Gastroesophageal sphincter (tissue), 4 donors: ENCODE measurements around the gene ZNF622. TPM values are rescaled to one million over a fixed set of nuclear protein-coding genes. Genes with fewer than 3 reads are reported as not detected.
A peak's percentile ranks its signal among the peaks of the same experiment; 100 is the strongest.

Source experiments
- ATAC-seq: fragments of 150-250 bp; one replicate; pipeline ENCODE4 v1.9.1; 2016; ENCODE audit warnings: mild to moderate bottlenecking, moderate library complexity
- H3K27ac ChIP-seq, 4 donors: fragments of 200-600 bp; sonication (generic) in 3 of 4; 1 replicate in 3 of 4; 2 replicates in 1 of 4; pipeline ENCODE4 v1.5.1; 2016 to 2019
- H3K27me3 ChIP-seq: fragments of 200-600 bp; sonication (generic); one replicate; pipeline ENCODE4 v1.5.1; 2019
- H3K36me3 ChIP-seq, 2 donors: fragments of 200-600 bp; sonication (generic); one replicate each; pipeline ENCODE4 v1.5.1; 2019; ENCODE audit warnings: control low read depth in 1 of 2
- H3K4me1 ChIP-seq, 3 donors: fragments of 200-600 bp; sonication (generic); 1 replicate in 2 of 3; 2 replicates in 1 of 3; pipeline ENCODE4 v1.5.1; 2016 to 2019; ENCODE audit warnings: control low read depth in 2 of 3
- H3K4me3 ChIP-seq, 2 donors: fragments of 200-600 bp; sonication (generic); one replicate each; pipeline ENCODE4 v1.5.1; 2019; ENCODE audit warnings: mild to moderate bottlenecking in 1 of 2, moderate library complexity in 1 of 2
- H3K9me3 ChIP-seq, 3 donors: fragments of 200-600 bp; sonication (generic); one replicate each; pipeline ENCODE4 v1.5.1; 2017 to 2019; ENCODE audit warnings: control low read depth in 2 of 3
- CTCF ChIP-seq, 4 experiments: fragments of 200-600 bp in 2 of 4; fragments of 450-650 bp in 2 of 4; sonication (generic) in 1 of 4; IDR thresholded peaks; one replicate each; pipeline ENCODE4 v1.5.1; 2017 to 2019; ENCODE audit warnings: antibody characterized with exemption in 4 of 4, mild to moderate bottlenecking in 2 of 4, moderate library complexity in 2 of 4
- EP300 ChIP-seq: sonication (generic); formaldehyde crosslinking; IDR thresholded peaks from one replicate; pipeline ENCODE4 v1.6.1; 2017; ENCODE audit warnings: antibody characterized with exemption, mild to moderate bottlenecking
- POLR2A ChIP-seq, 2 donors: fragments of 450-650 bp; IDR thresholded peaks; one replicate each; pipeline ENCODE4 v1.6.1; 2017; ENCODE audit warnings: antibody characterized with exemption in 2 of 2, mild to moderate bottlenecking in 2 of 2, moderate library complexity in 1 of 2
- POLR2AphosphoS5 ChIP-seq: sonication (generic); formaldehyde crosslinking; IDR thresholded peaks from one replicate; pipeline ENCODE4 v1.6.1; 2017; ENCODE audit warnings: antibody characterized with exemption
- WGBS, 2 donors: methylation state at CpG; one replicate each; pipeline ENCODE4 v1.1.5; 2018; ENCODE audit warnings: low coverage in 1 of 2; 5-methylcytosine and 5-hydroxymethylcytosine counted together
- total RNA-seq, 4 donors: library from RNA; depleted of rRNA; stranded (reverse); fragments of >200 nt; gene quantifications; one replicate each; pipeline ENCODE4 v1.1.0, GENCODE V29; 2016

Gene ZNF622
- total RNA-seq, 4 donors from 2014 or later = 23.8 to 32.3 (median 29.7) TPM

DNA sequence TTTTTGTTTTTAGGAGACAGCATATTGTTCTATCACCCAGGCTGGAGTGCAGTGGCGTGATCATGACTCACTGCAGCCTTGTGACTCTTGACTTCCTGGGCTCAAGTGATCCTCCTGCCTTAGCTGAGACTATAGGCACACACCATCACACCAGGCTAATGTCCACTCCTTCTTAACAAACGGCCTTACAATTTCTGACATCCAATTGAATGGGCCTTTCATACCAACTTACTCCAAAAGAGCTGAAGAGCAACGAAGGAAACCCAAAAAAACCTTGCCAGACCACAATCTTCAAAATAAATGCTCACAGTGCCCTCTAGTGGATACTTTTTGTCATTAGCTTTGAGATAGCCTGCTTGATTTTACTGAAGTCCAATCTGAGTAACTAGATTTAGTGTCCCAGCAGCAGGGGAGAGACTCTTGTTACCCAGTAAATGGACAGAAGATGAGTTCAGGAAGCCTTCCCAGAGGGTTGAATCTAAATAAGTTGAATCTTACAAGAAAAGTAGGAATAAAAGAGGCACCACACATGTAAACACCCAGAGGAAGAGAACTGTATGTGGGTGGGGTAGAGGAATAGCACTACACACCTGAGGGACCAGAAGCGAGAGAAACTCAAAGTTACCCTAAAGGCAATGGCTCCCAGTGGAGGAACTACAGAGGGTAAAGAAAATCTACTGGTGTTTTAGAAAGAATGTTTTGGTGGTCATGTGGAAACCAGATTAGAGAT lies 9.3 kb downstream of the ZNF622 start:
- WGBS, 2 donors = 39 to 52% methylated on average over 4 of the region's 4 CpGs
- Histone ChIP-seq H3K36me3 (peaks cover 0 to 86% of the 10 kb centered on the region in 2 donors), H3K9me3 (no peaks in the 10 kb centered on the region), H3K27ac (no peak overlapping the region), H3K4me1 (peaks cover 0 to 55% (median 11%) of the 10 kb centered on the region in 3 donors), H3K4me3 (no peak overlapping the region), H3K27me3 (no peaks in the 10 kb centered on the region)
- TF ChIP-seq CTCF (IDR thresholded peaks at IDR 0.05) (peak; percentile 41 to 65 (median 53)), POLR2AphosphoS5 (no peak), POLR2A (IDR thresholded peaks at IDR 0.05) (no peak), EP300 (no peak)
- peak; percentile 59 for ATAC-seq

DNA sequence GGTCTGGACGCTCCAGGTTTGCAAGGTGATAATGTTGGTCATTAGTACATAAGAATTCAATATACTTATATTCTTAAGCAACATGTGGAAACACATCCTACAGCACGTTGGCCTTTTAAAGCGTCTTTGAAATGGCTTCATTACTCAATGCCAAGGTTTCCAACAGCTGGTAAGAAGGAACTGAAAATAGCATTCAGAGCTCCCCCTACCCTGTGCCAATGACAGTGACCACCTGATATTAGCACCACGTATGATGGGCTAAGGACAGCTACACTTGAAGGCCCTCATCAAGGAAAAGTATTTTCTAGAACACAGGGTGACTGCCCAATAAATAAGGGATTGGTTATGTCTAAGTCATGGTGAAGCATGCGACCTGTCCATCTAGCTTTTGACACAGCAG lies 9.9 kb downstream of the ZNF622 start:
- H3K9me3 ChIP-seq = no peaks in the 10 kb centered on the region
- peaks cover 0 to 49% (median 8%) of the 10 kb centered on the region in 3 donors for H3K4me1 ChIP-seq
- H3K27me3 ChIP-seq = no peaks in the 10 kb centered on the region
- ATAC-seq = peak; percentile 19
- no peak overlapping the region for H3K4me3 ChIP-seq
- peaks cover 0 to 86% of the 10 kb centered on the region in 2 donors for H3K36me3 ChIP-seq
- TF ChIP-seq EP300 = no peak
- TF ChIP-seq POLR2AphosphoS5 = no peak
- TF ChIP-seq POLR2A (IDR thresholded peaks at IDR 0.05) = no peak
- no peak for TF ChIP-seq CTCF (IDR thresholded peaks at IDR 0.05)
- H3K27ac ChIP-seq = no peak overlapping the region
- 65 to 72% methylated on average over 5 of the region's 5 CpGs for WGBS, 2 donors

- Histone ChIP-seq H3K27me3 (no peaks in the 10 kb centered on the region), H3K4me3 (no peak overlapping the region), H3K9me3 (no peaks in the 10 kb centered on the region), H3K36me3 (peaks cover 0 to 87% of the 10 kb centered on the region in 2 donors), H3K27ac (no peak overlapping the region), H3K4me1 (peaks cover 0 to 39% (median 5%) of the 10 kb centered on the region in 3 donors)
- ATAC-seq = no peak
- 60 to 95% methylated on average over 1 to 3 of the region's 4 CpGs for WGBS, 2 donors
- TF ChIP-seq EP300 (no peak), CTCF (IDR thresholded peaks at IDR 0.05) (no peak)
These were observed 10.9 kb downstream of the ZNF622 start for GRCh38 chr5:16454686-16455085.

GRCh38 chr5:16453609-16454008 lies 12.0 kb downstream of the ZNF622 start:
- H3K9me3 ChIP-seq = no peaks in the 10 kb centered on the region
- peaks cover 0 to 30% (median 5%) of the 10 kb centered on the region in 3 donors for H3K4me1 ChIP-seq
- peaks cover 0 to 87% of the 10 kb centered on the region in 2 donors for H3K36me3 ChIP-seq
- no peaks in the 10 kb centered on the region for H3K27me3 ChIP-seq
- no peak for ATAC-seq
- H3K4me3 ChIP-seq = no peak overlapping the region
- TF ChIP-seq CTCF (IDR thresholded peaks at IDR 0.05) = no peak
- TF ChIP-seq POLR2AphosphoS5 = no peak
- TF ChIP-seq POLR2A (IDR thresholded peaks at IDR 0.05) = no peak
- no peak for TF ChIP-seq EP300
- H3K27ac ChIP-seq = no peak overlapping the region

DNA sequence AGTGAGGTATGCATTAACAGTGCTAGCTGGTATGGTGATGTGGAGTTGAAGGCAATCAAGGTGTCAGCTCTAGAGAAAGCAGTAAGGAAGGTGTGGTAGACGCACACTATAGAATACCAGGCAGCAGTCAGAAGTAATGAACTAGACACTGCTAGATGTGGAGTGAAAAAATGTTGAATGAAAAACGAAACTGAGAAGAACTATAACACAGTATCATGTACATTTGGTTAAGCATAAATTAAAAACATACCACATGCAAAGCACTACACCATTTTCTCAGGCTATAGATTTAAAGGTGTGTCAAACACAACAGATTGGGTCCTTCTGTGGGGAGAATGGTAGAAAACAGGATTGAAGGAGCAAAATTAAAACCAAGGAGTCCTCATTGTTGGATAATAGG lies 15.4 kb downstream of the ZNF622 start:
- Histone ChIP-seq H3K9me3 (no peaks in the 10 kb centered on the region), H3K36me3 (peaks cover 0 to 87% of the 10 kb centered on the region in 2 donors), H3K4me3 (no peak overlapping the region), H3K4me1 (peaks cover 0 to 4% (median 0%) of the 10 kb centered on the region in 3 donors), H3K27me3 (no peaks in the 10 kb centered on the region), H3K27ac (no peak overlapping the region)
- WGBS, 2 donors = 71% methylated on average over 1 to 2 of the region's 2 CpGs
- TF ChIP-seq POLR2AphosphoS5 = no peak
- no peak for TF ChIP-seq CTCF (IDR thresholded peaks at IDR 0.05)
- no peak for TF ChIP-seq EP300
- no peak for TF ChIP-seq POLR2A (IDR thresholded peaks at IDR 0.05)
- no peak for ATAC-seq
